SK-N-SH (cell line): ENCODE data around the gene ALDH4A1. TPM values are rescaled to one million over a fixed set of nuclear protein-coding genes. Genes with fewer than 3 reads are reported as not detected.

Experiments used
- CTCF ChIA-PET: fragments of 300-600, 350-600 bp; formaldehyde crosslinking; extraction: SDS; loops from one replicate; lab custom pipeline; 2021; lab: Yijun Ruan, JAX
- POLR2A ChIA-PET: fragments of 350-600 bp; sonication (Branson Sonifier 250); formaldehyde crosslinking; extraction: SDS; loops from one replicate; lab custom pipeline; 2020; ENCODE audit warnings: antibody characterized with exemption, inconsistent platforms; lab: Yijun Ruan, JAX
- DNase-seq: peaks from one replicate; pipeline ENCODE4 v3.0.0; 2012
- H2AFZ ChIP-seq: fragments of 200-600 bp; sonication (generic); 2 replicates; pipeline ENCODE4 v1.8.1; 2016; ENCODE audit warnings: antibody characterized with exemption, mild to moderate bottlenecking, low read depth
- H3F3A ChIP-seq: fragments of 200-600 bp; sonication (generic); replicated peaks from 2 replicates; pipeline ENCODE3; 2016; ENCODE audit warnings: antibody characterized with exemption, mild to moderate bottlenecking; ENCODE audit not compliant: insufficient read depth
- H3K27ac ChIP-seq, 2 experiments: fragments of 200-500 bp in 1 of 2; fragments of 200-600 bp in 1 of 2; sonication (Bioruptor generic) in 1 of 2; sonication (generic), shearing (Covaris generic) in 1 of 2; 2 replicates each; pipeline versions ENCODE4 v1.5.1 to v1.6.1; 2014 to 2016; ENCODE audit warnings: low read depth in 2 of 2, inconsistent platforms in 1 of 2, low read length in 1 of 2, mild to moderate bottlenecking in 1 of 2, mixed read lengths in 1 of 2
- H3K27me3 ChIP-seq: fragments of 200-600 bp; sonication (generic), shearing (Covaris generic); 2 replicates; pipeline ENCODE4 v1.6.1; 2016; ENCODE audit warnings: mixed run types; ENCODE audit not compliant: insufficient read depth
- H3K36me3 ChIP-seq, 2 experiments: fragments of 200-500 bp in 1 of 2; fragments of 200-600 bp in 1 of 2; sonication (Bioruptor generic) in 1 of 2; sonication (generic) in 1 of 2; replicated peaks in 1 of 2; 2 replicates each; pipeline versions ENCODE3 to v1.5.1; 2014 to 2016; ENCODE audit warnings: low read length in 1 of 2, mild to moderate bottlenecking in 1 of 2; ENCODE audit not compliant: insufficient read depth in 2 of 2, control insufficient read depth in 1 of 2
- H3K4me1 ChIP-seq, 2 experiments: fragments of 200-500 bp in 1 of 2; fragments of 200-600 bp in 1 of 2; sonication (Bioruptor generic) in 1 of 2; sonication (generic), shearing (Covaris generic) in 1 of 2; 2 replicates each; pipeline versions ENCODE4 v1.5.1 to v1.6.1; 2014 to 2016; ENCODE audit warnings: low read depth in 1 of 2, low read length in 1 of 2, mixed run types in 1 of 2; ENCODE audit not compliant: insufficient read depth in 2 of 2, control insufficient read depth in 1 of 2
- H3K4me2 ChIP-seq: fragments of 200-600 bp; sonication (generic), shearing (Covaris generic); 2 replicates; pipeline ENCODE4 v1.6.1; 2017; ENCODE audit warnings: mixed run types
- H3K4me3 ChIP-seq, 2 experiments: fragments of 200-500 bp in 1 of 2; fragments of 200-600 bp in 1 of 2; sonication (Bioruptor generic) in 1 of 2; sonication (generic), shearing (Covaris generic) in 1 of 2; 2 replicates each; pipeline versions ENCODE4 v1.5.1 to v1.8.1; 2014 to 2016; ENCODE audit warnings: low read depth in 2 of 2, inconsistent platforms in 1 of 2, low read length in 1 of 2, mild to moderate bottlenecking in 1 of 2, mixed read lengths in 1 of 2, moderate library complexity in 1 of 2
- H3K79me2 ChIP-seq: fragments of 200-600 bp; sonication (generic); 2 replicates; pipeline ENCODE4 v1.8.1; 2017; ENCODE audit warnings: mild to moderate bottlenecking; ENCODE audit not compliant: insufficient read depth
- H3K9ac ChIP-seq: fragments of 200-600 bp; sonication (generic); 2 replicates; pipeline ENCODE4 v1.6.1; 2017; ENCODE audit warnings: mixed run types
- H3K9me2 ChIP-seq: fragments of 200-600 bp; sonication (generic); 2 replicates; pipeline ENCODE4 v1.6.1; 2017; ENCODE audit warnings: mixed run types
- H3K9me3 ChIP-seq: fragments of 200-600 bp; sonication (generic); 2 replicates; pipeline ENCODE4 v1.6.1; 2017; ENCODE audit warnings: mixed run types, mild to moderate bottlenecking, moderate library complexity
- H4K20me1 ChIP-seq: fragments of 200-600 bp; sonication (generic); 2 replicates; pipeline ENCODE4 v1.6.1; 2017; ENCODE audit warnings: mild to moderate bottlenecking, mixed run types; ENCODE audit not compliant: insufficient read depth
- ELF1 ChIP-seq: IDR thresholded peaks from 2 replicates; pipeline ENCODE4 v1.4.0; 2012
- FOXJ3 ChIP-seq: sonication (generic); formaldehyde crosslinking; IDR thresholded peaks from 2 replicates; pipeline ENCODE4 v1.5.1; 2020; ENCODE audit warnings: mild to moderate bottlenecking, missing genetic modification reagents
- FOXM1 ChIP-seq: IDR thresholded peaks from 2 replicates; pipeline ENCODE4 v1.4.0; 2012; ENCODE audit warnings: low read depth, mild to moderate bottlenecking
- GATA2 ChIP-seq: sonication (generic); formaldehyde crosslinking; IDR thresholded peaks from 2 replicates; pipeline ENCODE4 v1.5.0; 2020; ENCODE audit warnings: mild to moderate bottlenecking, missing genetic modification reagents
- NFIC ChIP-seq: IDR thresholded peaks from 2 replicates; pipeline ENCODE4 v1.4.0; 2012; ENCODE audit warnings: borderline replicate concordance
- RAD21 ChIP-seq: IDR thresholded peaks from 2 replicates; pipeline ENCODE4 v1.6.1; 2012; ENCODE audit warnings: mild to moderate bottlenecking, low read length
- RCOR1 ChIP-seq: fragments of 150-350 bp; IDR thresholded peaks from 2 replicates; pipeline ENCODE4 v1.6.1; 2017; ENCODE audit warnings: antibody characterized with exemption, low read length
- SIN3A ChIP-seq: IDR thresholded peaks from 2 replicates; pipeline ENCODE4 v1.6.1; 2012; ENCODE audit warnings: low read depth, mild to moderate bottlenecking, low read length, moderate library complexity, borderline replicate concordance
- TAF1 ChIP-seq: IDR thresholded peaks from 2 replicates; pipeline ENCODE4 v1.6.1; 2012; ENCODE audit warnings: low read depth, mild to moderate bottlenecking, low read length, moderate library complexity, borderline replicate concordance
- WGBS: methylation state at CpG from one replicate; pipeline ENCODE4 v1.1.6; 2017; ENCODE audit warnings: low lambda C conversion rate; 5-methylcytosine and 5-hydroxymethylcytosine counted together
- polyA plus RNA-seq, 3 experiments: library from polyadenylated mRNA; depleted of rRNA; stranded (reverse); fragments of >200 nt; gene quantifications; 2 replicates each; pipeline ENCODE4 v1.2.3, GENCODE V29; 2012
- TF ChIP-seq, protein P1 (sequence below): IDR thresholded peaks from 2 replicates; pipeline ENCODE4 v1.6.1; 2012; ENCODE audit warnings: mild to moderate bottlenecking, low read depth, low read length, moderate library complexity

The ALDH4A1 gene
- polyA plus RNA-seq, 1 of the 3 experiments (the other 2 are of a cell fraction) = 18.5 TPM

DNA sequence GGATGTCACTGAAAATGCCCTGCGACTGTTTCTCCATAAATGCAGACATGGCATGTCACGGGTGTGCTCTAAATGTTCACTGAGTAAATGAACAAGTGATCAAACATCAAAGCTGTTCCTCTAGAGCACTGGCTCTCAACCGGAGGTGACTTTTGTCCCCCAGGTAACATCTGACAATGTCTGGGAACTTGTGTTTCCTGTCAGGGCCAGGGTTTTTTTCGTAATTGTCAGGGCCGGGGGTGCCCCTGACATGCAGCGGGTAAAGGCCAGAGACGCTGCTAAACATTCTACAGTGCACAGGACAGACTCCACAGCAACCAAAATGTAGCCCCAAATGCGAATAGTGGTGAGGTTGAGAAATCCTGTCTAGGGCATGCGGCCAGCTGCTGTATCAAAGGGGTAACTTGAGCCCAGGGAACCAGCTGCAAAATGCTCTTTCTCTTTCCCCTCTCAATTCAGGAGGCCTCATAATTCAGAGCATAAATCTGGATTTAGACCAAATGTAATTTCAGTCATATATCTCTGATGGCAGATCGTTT is 2.0 kb downstream of the ALDH4A1 start:
- CTCF ChIA-PET = interaction anchor here (1.0 to 5.2 kb wide), 5 partner anchors 12 to 303 kb away, joined by 3 to 59 read pairs (median 8); no protein-coding TSS in a partner anchor
- peaks cover 9 to 18% of the 10 kb centered on the region in 2 experiments; a peak in 2 of 4 replicates for H3K4me1 ChIP-seq
- no peaks in the 10 kb centered on the region for H3K9me2 ChIP-seq
- H2AFZ ChIP-seq = no peak overlapping the region
- peaks cover 6% of the 10 kb centered on the region for H3F3A ChIP-seq
- H3K9ac ChIP-seq = no peak overlapping the region
- POLR2A ChIA-PET = no interaction called here
- WGBS = 81% methylated on average over 9 of the region's 10 CpGs
- H3K4me2 ChIP-seq = no peak overlapping the region
- H3K9me3 ChIP-seq = no peaks in the 10 kb centered on the region
- no peak for DNase-seq
- no peaks in the 10 kb centered on the region for H3K27me3 ChIP-seq
- no peaks in the 10 kb centered on the region for H3K36me3 ChIP-seq
- no peaks in the 10 kb centered on the region for H4K20me1 ChIP-seq
- peaks cover 7% of the 10 kb centered on the region; the same call in 1 of the 2 replicates for H3K79me2 ChIP-seq
- H3K4me3 ChIP-seq = no peak overlapping the region
- TF ChIP-seq FOXJ3 (CRISPR knock-in tag) (no peak), GATA2 (CRISPR knock-in tag) (0 out of 2 replicates have a peak, but pooled peaks have one; percentile 8)
- TF ChIP-seq, all 33 proteins: peak for 1
- H3K27ac ChIP-seq = no peak overlapping the region

DNA sequence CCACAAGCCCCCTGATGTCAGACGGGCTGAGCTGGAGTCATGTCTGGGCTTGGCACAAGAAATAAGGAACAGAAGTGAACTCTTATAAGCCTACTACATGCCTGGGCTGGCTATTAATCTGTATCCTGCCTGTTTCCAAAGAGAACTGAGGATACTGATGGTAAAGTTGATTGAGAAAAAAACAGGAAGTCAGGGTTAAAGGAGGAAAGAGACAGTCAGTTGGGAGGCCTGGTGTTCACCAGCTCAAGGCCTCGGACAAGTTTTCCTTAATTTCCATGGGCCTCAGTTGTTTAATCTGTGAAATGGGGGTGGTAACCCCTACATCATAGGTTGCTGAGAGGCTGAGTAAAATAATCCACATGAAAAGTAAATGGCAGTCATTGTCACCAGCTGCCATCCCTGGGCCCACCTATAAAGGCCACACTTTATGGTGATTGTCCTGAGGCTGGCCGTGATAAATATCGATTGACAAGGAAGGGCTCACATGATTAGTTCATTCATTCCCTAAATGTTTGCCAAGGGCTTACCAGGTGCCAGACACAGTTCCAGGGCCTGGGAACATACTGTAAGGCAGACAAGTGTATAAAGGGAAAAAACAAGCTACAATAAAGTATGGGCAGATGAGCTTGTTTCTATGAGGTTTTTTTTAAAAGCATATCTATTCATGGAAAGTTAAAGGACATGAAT is 2.8 kb downstream of the ALDH4A1 start:
- Histone ChIP-seq H3K36me3 (no peaks in the 10 kb centered on the region), H3K4me2 (no peak overlapping the region), H3K9ac (no peak overlapping the region), H3K9me3 (no peaks in the 10 kb centered on the region), H4K20me1 (no peaks in the 10 kb centered on the region), H3K4me1 (peaks cover 9 to 25% of the 10 kb centered on the region in 2 experiments; a peak in 2 of 4 replicates), H3K79me2 (peaks cover 7% of the 10 kb centered on the region; the same call in 1 of the 2 replicates), H3K9me2 (no peaks in the 10 kb centered on the region), H3K4me3 (no peak overlapping the region), H3K27ac (no peak overlapping the region), H3F3A (peaks cover 6% of the 10 kb centered on the region), H2AFZ (no peak overlapping the region), H3K27me3 (no peaks in the 10 kb centered on the region)
- no peak for DNase-seq
- 85% methylated on average over 4 of the region's 4 CpGs for WGBS
- TF ChIP-seq RCOR1 = no peak
- TF ChIP-seq NFIC = no peak
- ChIA-PET CTCF (interaction anchor here (1.0 to 5.2 kb wide), 5 partner anchors 13 to 302 kb away, joined by 3 to 59 read pairs (median 8); no protein-coding TSS in a partner anchor), POLR2A (no interaction called here)

DNA sequence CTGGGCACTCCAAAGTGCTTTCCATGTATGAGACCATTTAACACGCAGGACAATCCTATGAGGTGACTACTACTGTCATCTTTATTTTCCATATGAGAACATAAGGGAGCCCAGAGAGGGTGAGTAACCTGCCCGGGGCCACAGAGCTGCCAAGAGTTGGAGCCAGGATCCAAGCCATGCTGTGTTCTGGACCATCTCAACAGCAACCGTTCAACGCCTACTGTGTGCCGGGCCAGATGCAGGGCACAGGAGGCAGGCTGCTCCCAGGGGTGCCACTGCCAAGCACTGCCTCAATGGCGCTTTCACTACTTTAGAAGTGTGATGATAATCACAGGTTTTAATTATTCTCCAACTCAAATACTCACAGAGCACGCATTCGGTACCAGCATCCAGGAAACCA is 3.8 kb downstream of the ALDH4A1 start:
- peaks cover 9 to 25% of the 10 kb centered on the region in 2 experiments; a peak in 2 of 4 replicates for H3K4me1 ChIP-seq
- H4K20me1 ChIP-seq = no peaks in the 10 kb centered on the region
- CTCF ChIA-PET = interaction anchor here (1.3 to 5.2 kb wide), 4 partner anchors 13 to 301 kb away, joined by 5 to 59 read pairs (median 12); no protein-coding TSS in a partner anchor
- no peaks in the 10 kb centered on the region for H3K36me3 ChIP-seq
- H2AFZ ChIP-seq = no peak overlapping the region
- TF ChIP-seq RAD21 (no peak), ELF1 (no peak), TAF1 (no peak), SIN3A (no peak), FOXM1 (no peak)
- TF ChIP-seq, protein P1, sequence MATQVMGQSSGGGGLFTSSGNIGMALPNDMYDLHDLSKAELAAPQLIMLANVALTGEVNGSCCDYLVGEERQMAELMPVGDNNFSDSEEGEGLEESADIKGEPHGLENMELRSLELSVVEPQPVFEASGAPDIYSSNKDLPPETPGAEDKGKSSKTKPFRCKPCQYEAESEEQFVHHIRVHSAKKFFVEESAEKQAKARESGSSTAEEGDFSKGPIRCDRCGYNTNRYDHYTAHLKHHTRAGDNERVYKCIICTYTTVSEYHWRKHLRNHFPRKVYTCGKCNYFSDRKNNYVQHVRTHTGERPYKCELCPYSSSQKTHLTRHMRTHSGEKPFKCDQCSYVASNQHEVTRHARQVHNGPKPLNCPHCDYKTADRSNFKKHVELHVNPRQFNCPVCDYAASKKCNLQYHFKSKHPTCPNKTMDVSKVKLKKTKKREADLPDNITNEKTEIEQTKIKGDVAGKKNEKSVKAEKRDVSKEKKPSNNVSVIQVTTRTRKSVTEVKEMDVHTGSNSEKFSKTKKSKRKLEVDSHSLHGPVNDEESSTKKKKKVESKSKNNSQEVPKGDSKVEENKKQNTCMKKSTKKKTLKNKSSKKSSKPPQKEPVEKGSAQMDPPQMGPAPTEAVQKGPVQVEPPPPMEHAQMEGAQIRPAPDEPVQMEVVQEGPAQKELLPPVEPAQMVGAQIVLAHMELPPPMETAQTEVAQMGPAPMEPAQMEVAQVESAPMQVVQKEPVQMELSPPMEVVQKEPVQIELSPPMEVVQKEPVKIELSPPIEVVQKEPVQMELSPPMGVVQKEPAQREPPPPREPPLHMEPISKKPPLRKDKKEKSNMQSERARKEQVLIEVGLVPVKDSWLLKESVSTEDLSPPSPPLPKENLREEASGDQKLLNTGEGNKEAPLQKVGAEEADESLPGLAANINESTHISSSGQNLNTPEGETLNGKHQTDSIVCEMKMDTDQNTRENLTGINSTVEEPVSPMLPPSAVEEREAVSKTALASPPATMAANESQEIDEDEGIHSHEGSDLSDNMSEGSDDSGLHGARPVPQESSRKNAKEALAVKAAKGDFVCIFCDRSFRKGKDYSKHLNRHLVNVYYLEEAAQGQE = no peak
- TF ChIP-seq, all 33 proteins: peak for 0
- Histone ChIP-seq H3K4me3 (no peak overlapping the region), H3K9ac (no peak overlapping the region), H3K79me2 (peaks cover 7% of the 10 kb centered on the region; the same call in 1 of the 2 replicates), H3K27me3 (no peaks in the 10 kb centered on the region), H3K9me2 (no peaks in the 10 kb centered on the region), H3K27ac (no peak overlapping the region), H3K4me2 (no peak overlapping the region), H3F3A (peaks cover 6% of the 10 kb centered on the region), H3K9me3 (no peaks in the 10 kb centered on the region)
- 89% methylated on average over 8 of the region's 8 CpGs for WGBS
- no peak for DNase-seq
- POLR2A ChIA-PET = no interaction called here
